Astrocyte (in vitro differentiated cells and primary cell): Measurements from ENCODE around the gene CDX1.

Source experiments
- EZH2 ChIP-seq: IDR thresholded peaks from 2 replicates; pipeline ENCODE4 v1.6.1; 2012; ENCODE audit warnings: mild to moderate bottlenecking, low read length, inconsistent platforms; ENCODE audit not compliant: insufficient read depth
- TF ChIP-seq, protein P1 (sequence below): IDR thresholded peaks from 2 replicates; pipeline ENCODE4 v1.5.1; 2011; ENCODE audit warnings: low read depth, mild to moderate bottlenecking, inconsistent platforms, low read length, moderate library complexity; ENCODE audit not compliant: insufficient read depth

DNA sequence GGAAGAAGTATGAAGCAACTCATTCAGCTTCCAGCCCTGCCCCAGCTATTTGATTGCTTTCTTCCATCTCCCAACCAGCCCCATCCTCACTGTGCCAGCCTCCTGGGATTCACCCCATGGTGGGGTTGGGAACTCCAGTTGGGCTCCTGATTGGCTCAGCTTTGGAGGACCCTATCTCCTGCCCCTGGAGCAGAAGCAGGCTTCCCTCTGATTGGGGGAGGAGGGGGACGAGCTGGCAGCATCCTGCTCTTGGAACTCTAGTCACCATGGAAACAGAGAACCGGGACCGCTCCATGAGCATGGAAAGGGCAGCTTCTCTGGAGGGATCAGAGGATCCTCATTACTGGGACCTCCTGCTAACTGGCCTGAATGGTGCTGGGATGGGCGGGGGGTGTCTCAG is 25.9 kb downstream of the CDX1 start:
- TF ChIP-seq, protein P1, sequence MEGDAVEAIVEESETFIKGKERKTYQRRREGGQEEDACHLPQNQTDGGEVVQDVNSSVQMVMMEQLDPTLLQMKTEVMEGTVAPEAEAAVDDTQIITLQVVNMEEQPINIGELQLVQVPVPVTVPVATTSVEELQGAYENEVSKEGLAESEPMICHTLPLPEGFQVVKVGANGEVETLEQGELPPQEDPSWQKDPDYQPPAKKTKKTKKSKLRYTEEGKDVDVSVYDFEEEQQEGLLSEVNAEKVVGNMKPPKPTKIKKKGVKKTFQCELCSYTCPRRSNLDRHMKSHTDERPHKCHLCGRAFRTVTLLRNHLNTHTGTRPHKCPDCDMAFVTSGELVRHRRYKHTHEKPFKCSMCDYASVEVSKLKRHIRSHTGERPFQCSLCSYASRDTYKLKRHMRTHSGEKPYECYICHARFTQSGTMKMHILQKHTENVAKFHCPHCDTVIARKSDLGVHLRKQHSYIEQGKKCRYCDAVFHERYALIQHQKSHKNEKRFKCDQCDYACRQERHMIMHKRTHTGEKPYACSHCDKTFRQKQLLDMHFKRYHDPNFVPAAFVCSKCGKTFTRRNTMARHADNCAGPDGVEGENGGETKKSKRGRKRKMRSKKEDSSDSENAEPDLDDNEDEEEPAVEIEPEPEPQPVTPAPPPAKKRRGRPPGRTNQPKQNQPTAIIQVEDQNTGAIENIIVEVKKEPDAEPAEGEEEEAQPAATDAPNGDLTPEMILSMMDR, result no peak
- no peak for TF ChIP-seq EZH2
